ENCODE results near the gene LRRC37A.
"Not testable (repeated sequence)": the region's sequence is repeated elsewhere in the genome, so short reads cannot be mapped to it uniquely, and the experiment has no call there.

The LRRC37A gene

GRCh38 chr17:46287587-46287986 lies 7.3 kb upstream of the LRRC37A start:
- not testable (repeated sequence) for DNase-seq (ENCODE audit: low read depth)

DNA sequence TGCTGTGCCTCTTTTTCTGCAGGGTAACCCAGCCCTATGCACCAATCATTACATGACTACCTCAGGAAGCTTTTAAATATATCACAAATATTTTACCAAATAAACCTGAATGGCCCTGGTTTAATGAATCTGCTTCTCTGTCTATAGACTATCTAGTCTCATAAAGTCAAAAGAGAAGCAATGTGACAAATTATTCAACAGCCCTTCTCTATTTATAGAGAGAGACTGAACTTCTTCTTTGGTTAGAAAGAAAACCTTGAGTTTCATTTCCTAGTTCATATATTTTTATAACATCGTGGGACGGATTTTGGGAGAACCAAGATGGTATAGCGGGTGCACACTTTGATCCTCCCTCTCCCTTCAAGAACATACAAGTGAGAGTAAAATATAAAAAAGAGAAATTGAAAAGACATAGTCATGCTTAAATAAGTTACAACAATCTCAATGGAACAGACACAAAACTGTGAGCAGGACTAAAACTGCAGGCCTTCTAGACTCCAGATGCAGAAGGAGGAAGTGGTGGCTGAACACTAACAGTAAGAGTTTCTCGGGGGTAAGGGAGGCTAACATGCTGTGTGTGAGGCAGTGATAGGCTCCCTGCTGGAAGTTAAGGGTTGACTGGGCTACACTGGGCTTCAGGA lies 3.9 kb upstream of the LRRC37A start:
- not testable (repeated sequence) for DNase-seq (ENCODE audit: low read depth)

GRCh38 chr17:46291618-46292017 lies 3.3 kb upstream of the LRRC37A start:
- not testable (repeated sequence) for DNase-seq (ENCODE audit: low read depth)

GRCh38 chr17:46341220-46341619 lies 46.3 kb downstream of the LRRC37A start:
- DNase-seq (ENCODE audit: low read depth) = not testable (repeated sequence)

DNA sequence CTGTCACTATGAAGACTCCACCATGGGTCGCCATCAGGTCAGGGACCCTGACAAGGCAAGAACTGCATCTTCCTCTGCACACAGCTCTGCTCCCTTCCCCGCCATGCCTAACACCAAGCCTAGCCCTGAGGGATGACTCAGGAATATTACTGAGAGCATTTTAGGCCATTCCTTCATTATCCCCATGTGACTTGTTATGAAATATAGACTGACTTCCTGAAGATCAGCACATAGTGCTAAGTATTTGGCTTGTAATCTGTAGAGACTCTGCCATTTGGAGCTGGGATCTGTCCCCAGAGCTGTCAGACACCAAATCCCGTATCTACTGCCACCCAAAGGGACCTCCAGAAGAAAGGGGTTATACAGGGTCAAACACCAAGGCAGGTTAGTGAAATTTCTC lies 47.2 kb downstream of the LRRC37A start:
- not testable (repeated sequence) for DNase-seq (ENCODE audit: low read depth)

- DNase-seq (ENCODE audit: low read depth) = not testable (repeated sequence)
Observed at GRCh38 chr17:46348345-46348744, 53.4 kb downstream of the LRRC37A start.

DNA sequence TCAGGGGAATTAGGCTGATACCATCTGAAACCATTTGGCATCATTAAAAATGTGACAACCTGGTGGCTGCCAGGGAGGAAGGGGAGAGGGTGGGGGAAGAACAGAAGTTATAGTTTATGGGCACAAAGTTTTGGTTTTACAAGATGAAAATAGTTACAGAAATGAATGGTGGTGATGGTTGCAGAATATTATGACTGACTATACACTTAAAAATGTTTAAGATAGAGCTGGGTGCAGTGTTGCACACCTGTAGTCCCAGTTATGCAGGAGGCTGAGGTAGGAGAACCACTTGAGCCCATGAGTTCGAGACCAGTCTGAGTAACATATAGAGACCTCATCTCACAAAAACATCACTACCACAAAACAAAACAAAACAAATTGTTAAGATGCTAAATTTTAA lies 54.1 kb downstream of the LRRC37A start:
- not testable (repeated sequence) for DNase-seq (ENCODE audit: low read depth)

- not testable (repeated sequence) for DNase-seq (ENCODE audit: low read depth)
Observed at GRCh38 chr17:46353856-46354255, 58.9 kb downstream of the LRRC37A start.

DNA sequence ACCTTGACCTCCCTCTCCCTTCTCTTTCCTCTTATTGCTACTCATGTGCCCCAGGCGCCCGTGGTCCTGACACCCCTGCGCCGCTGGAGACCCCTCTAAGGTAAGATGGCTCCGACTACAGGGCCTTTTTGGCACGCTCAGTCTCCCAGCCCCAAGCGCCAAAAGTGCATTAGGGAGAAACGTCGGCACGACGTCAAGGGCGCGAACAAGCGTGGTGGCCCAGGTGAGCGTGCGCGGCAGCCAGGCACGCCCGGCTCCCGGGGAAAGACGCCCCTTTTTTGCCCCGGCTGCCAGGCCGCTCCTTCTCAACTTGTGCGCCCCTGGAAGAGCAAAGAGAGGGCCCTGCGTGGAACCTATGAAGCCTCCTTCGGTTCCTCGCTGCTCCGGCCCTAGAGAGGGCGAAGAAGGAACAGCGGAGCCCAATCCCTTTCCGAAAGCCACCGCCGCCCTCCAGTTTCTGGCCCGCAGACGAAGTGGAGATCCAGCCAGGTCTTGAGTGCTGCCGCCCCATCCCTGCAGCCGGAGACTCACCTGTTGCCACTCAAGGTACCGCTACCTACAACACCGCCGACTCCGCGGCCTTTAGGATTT lies 66.3 kb downstream of the LRRC37A start:
- DNase-seq (ENCODE audit: low read depth) = not testable (repeated sequence)

DNA sequence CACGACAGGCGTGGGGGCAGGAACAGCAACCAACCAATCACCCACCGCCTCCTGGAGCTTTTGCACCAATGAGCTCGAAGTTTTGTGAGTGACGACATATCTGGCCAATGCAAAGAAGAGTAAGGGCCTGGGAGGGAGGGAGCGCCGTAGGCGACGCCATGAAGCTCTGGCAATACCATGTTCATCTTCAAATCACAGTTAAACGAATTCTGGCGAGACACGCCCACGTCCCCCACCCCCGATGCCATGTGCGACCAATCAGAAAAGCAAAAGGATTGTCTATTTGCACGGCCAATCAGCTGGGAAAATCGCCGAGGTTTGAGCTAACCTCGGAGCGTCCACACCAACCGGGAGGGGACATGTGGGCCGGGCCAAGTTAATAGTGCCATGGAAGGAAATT lies 66.8 kb downstream of the LRRC37A start, which contains the start of gene ARL17B:
Gene ARL17B, minus strand, starts transcription at position 12 of the 400 bp plus-strand sequence. CDS start 3,369 bp downstream, outside the sequence.
- DNase-seq (ENCODE audit: low read depth) = peak; percentile 76

DNA sequence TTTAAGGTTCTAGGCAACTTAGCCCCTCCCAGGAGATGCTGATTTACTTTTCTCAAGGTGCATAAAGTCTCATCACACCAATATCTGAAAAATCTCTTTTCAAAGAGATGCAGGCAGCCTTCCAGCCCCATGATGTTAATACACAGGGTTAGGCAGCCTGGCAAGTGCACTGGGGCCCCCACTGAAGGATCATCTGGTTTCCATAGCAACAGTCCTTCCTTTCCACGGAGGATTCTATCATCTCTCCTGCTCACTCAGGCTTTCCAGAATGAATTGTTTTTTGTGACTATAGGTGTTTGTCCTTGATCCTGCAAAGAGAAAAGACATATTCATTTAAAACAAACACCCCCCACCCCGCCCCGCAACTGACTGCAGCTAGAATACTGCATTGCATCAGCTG lies 72.6 kb downstream of the LRRC37A start:
- DNase-seq (ENCODE audit: low read depth) = not testable (repeated sequence)

DNA sequence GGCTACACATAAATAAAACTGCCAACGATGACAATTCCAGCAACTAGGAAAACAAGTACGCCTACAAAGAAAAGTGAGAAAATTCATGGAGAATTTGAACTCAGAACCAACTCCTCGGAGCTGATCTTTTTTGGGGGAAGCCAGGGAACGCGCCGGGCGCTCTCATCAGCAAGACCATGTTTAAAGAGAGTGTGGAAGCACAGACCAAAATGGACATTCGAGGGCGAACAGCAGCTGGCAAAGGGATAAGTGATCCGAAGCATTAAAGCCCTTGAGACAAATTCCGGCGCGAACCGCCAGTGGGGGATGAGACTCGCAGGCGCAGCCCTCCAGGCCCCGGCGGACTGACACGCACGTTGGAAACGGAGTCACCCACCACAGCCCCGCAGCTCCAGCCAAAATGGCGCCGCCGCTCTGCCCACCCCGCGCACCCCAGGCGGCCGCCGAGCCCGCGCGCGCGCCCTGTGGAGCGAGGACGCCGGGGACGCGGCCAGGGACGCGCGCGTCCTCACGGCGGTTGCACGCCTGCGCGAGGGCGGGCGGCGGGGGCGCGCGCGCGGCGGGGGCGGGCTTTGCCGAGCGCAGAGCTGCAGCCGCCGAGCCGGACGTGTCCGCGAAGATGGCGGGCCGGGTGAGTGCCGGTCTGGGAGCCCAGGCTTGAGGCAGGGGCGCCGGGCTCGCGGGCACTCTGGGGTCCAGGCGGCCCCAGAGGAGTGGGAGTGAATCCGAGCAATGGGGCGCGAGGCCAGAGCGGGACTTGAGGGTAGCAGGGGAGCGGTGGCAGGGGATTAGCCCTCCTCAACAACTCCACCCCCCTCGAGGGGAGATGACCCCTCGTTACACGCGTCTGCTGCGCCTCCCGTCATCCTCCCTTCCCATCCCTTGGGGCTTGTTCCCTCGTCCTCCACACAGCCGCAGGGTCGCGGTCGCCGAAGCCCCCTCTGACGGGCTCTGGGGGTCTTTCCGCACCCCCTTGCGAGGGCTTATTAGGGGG lies 77.6 kb downstream of the LRRC37A start:
- not testable (repeated sequence) for DNase-seq (ENCODE audit: low read depth)

DNA sequence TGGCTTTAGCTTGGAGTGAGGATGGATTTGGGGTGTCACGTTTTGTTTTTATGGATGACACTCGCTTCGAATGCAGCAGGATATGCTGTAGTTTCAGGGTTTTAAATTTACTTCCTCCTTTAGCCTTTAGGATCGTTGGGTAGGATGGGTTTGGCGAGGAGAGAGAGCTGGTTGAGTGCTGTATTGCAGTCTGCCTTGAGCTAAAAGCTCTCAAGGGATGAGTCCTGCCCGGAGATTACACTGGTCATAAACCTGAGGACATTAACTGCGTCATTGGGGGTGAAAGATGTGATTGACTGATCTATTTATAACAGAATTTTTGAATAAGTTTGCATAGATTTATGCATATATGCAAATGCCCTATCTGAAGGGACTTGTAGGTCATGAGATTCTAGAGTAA lies 78.5 kb downstream of the LRRC37A start:
- not testable (repeated sequence) for DNase-seq (ENCODE audit: low read depth)

GRCh38 chr17:46383118-46383517 lies 88.2 kb downstream of the LRRC37A start:
- DNase-seq (ENCODE audit: low read depth) = not testable (repeated sequence)

DNA sequence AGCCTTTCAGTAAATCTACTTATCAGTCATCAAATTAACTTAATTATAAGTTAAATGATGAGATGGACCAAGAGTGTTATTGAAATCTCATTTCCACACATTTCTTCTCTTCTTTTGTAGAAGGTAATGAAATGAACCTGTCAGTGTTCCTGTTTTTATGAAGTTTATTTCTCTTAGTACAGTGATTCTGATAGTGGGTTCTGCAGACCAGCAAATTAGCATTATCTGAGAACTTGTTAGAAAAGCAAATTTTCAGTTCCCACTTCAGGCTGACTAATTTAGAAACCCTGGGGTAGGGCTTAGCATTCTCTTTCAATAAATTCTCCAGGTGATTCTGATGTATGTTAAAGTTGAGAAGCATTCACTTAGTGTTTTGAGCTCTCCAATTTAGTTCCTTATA lies 90.6 kb downstream of the LRRC37A start:
- not testable (repeated sequence) for DNase-seq (ENCODE audit: low read depth)
